ENCODE results near the gene MAD1L1.
A peak's percentile ranks its signal among the peaks of the same experiment; 100 is the strongest.

Gene MAD1L1

GRCh38 chr7:2075811-2076210 is 156.9 kb downstream of the MAD1L1 start:
- POLR2A ChIA-PET (ENCODE audit: low non-redundant PET) = no interaction called here
- DNase-seq (ENCODE audit: low spot score) = no peak
- no peak for TF ChIP-seq CTCF (conservative IDR thresholded peaks at IDR 0.05; ENCODE audit: low read depth)
- CTCF ChIA-PET = interaction anchor here (0.7 kb wide), 1 partner anchor 1102 kb away, joined by 3 read pairs; no protein-coding TSS in a partner anchor
- H3K27ac ChIP-seq = no peak overlapping the region

GRCh38 chr7:2074691-2075090 is 158.1 kb downstream of the MAD1L1 start:
- no peak for DNase-seq (ENCODE audit: low spot score)
- ChIA-PET CTCF (no interaction called here), POLR2A (ENCODE audit: low non-redundant PET) (no interaction called here)
- no peak for TF ChIP-seq CTCF (conservative IDR thresholded peaks at IDR 0.05; ENCODE audit: low read depth)
- no peak overlapping the region for H3K27ac ChIP-seq

- no peak overlapping the region for H3K27ac ChIP-seq
- CTCF ChIA-PET = interaction anchor here (0.6 to 0.7 kb wide), 2 partner anchors 60 to 1828 kb away, joined by 3 to 4 read pairs; no protein-coding TSS in a partner anchor
- TF ChIP-seq CTCF (conservative IDR thresholded peaks at IDR 0.05; ENCODE audit: low read depth) = no peak
- POLR2A ChIA-PET (ENCODE audit: low non-redundant PET) = no interaction called here
- no peak for DNase-seq (ENCODE audit: low spot score)
Measured at GRCh38 chr7:2072798-2073197, 159.9 kb downstream of the MAD1L1 start.

- TF ChIP-seq CTCF (conservative IDR thresholded peaks at IDR 0.05; ENCODE audit: low read depth) = no peak
- H3K27ac ChIP-seq = no peak overlapping the region
- ChIA-PET POLR2A (ENCODE audit: low non-redundant PET) (no interaction called here), CTCF (interaction anchor here (0.7 kb wide), 1 partner anchor 1827 kb away, joined by 4 read pairs; no protein-coding TSS in a partner anchor)
- DNase-seq (ENCODE audit: low spot score) = no peak
Measured at GRCh38 chr7:2072042-2072441, 160.7 kb downstream of the MAD1L1 start.

- no peak for DNase-seq (ENCODE audit: low spot score)
- no peak overlapping the region for H3K27ac ChIP-seq
- POLR2A ChIA-PET (ENCODE audit: low non-redundant PET) = no interaction called here
- CTCF ChIA-PET = no interaction called here
- no peak for TF ChIP-seq CTCF (conservative IDR thresholded peaks at IDR 0.05; ENCODE audit: low read depth)
Measured at GRCh38 chr7:2071133-2071832, 161.5 kb downstream of the MAD1L1 start.

- CTCF ChIA-PET = interaction anchor here (0.7 kb wide), 1 partner anchor 122 kb away, joined by 3 read pairs; no protein-coding TSS in a partner anchor
- POLR2A ChIA-PET (ENCODE audit: low non-redundant PET) = no interaction called here
Measured at GRCh38 chr7:2070151-2070763, 162.5 kb downstream of the MAD1L1 start.

More at GRCh38 chr7:2070151-2070763, 162.5 kb downstream of the MAD1L1 start:
- peak overlapping the region; percentile 11; the same call in 1 of the 2 replicates for H3K27ac ChIP-seq
- no peak for DNase-seq (ENCODE audit: low spot score)
- no peak for TF ChIP-seq CTCF (conservative IDR thresholded peaks at IDR 0.05; ENCODE audit: low read depth)

All from RWPE1 (cell line).